ENCODE data around the gene MYO16. TPM values are rescaled to one million over a fixed set of nuclear protein-coding genes. Genes with fewer than 3 reads are reported as not detected.

The MYO16 gene
- polyA plus RNA-seq, 2 of the 4 experiments (the other 2 are of a cell fraction) = 0.03 to 0.06 TPM

- FAIRE-seq (no peak), ATAC-seq (no peak), DNase-seq (ENCODE audit: low read depth in 1 of 2, low spot score in 1 of 2) (no peak)
- H3K4me2 ChIP-seq = no peak overlapping the region
- no peak overlapping the region for H3K27ac ChIP-seq
- ChIA-PET POLR2A (no interaction called here), CTCF (interaction anchor here (1.2 to 1.9 kb wide), 2 partner anchors 9 to 176 kb away, joined by 3 to 4 read pairs; no protein-coding TSS in a partner anchor)
- WGBS (ENCODE audit: missing lambda C conversion rate) = 80% methylated on average over 14 of the region's 14 CpGs
- H3K9me3 ChIP-seq = no peaks in the 10 kb centered on the region; the same call in 2 of the 3 replicates
- no peak for TF ChIP-seq BHLHE40 (IDR thresholded peaks at IDR 0.05; ENCODE audit: low read depth, low read length)
- TF ChIP-seq POLR2A (IDR thresholded peaks at IDR 0.05; ENCODE audit: low read length) = no peak
- no peak for TF ChIP-seq HDAC2 (IDR thresholded peaks at IDR 0.05)
- TF ChIP-seq CBX2 (IDR thresholded peaks at IDR 0.05; ENCODE audit: borderline replicate concordance, low read depth) = no peak
- TF ChIP-seq ESRRA (IDR thresholded peaks at IDR 0.05; ENCODE audit: borderline replicate concordance, low read length) = no peak
- no peak for TF ChIP-seq NFE2L2 (conservative IDR thresholded peaks at IDR 0.05; ENCODE audit: low read length)
- TF ChIP-seq FOSB (CRISPR knock-in tag; IDR thresholded peaks at IDR 0.05) = no peak
- TF ChIP-seq BCL3 (IDR thresholded peaks at IDR 0.05) = no peak
- TF ChIP-seq E2F6 (IDR thresholded peaks at IDR 0.05; ENCODE audit: borderline replicate concordance, low read depth) = no peak
- TF ChIP-seq MYC (IDR thresholded peaks at IDR 0.05; ENCODE audit: borderline replicate concordance, low read length) = no peak
- no peak for TF ChIP-seq TP53 (CRISPR knock-in tag; IDR thresholded peaks at IDR 0.05)
- no peak for TF ChIP-seq KDM5A (IDR thresholded peaks at IDR 0.05)
- TF ChIP-seq MAZ (IDR thresholded peaks at IDR 0.05; ENCODE audit: borderline replicate concordance, low read depth, low read length) = no peak
- TF ChIP-seq KDM1A (IDR thresholded peaks at IDR 0.05; ENCODE audit: low read depth) = no peak
- TF ChIP-seq FOXS1 (CRISPR knock-in tag; IDR thresholded peaks at IDR 0.05) = no peak
- no peak for TF ChIP-seq EHF (CRISPR knock-in tag; IDR thresholded peaks at IDR 0.05)
- TF ChIP-seq CEBPB (IDR thresholded peaks at IDR 0.05) = no peak
- no peak overlapping the region for H3K4me3 ChIP-seq
- no peaks in the 10 kb centered on the region for H3K4me1 ChIP-seq
Observed at GRCh38 chr13:108787700-108788414, 158.4 kb downstream of the MYO16 start.

- H3K4me1 ChIP-seq = no peaks in the 10 kb centered on the region
- CTCF ChIA-PET = no interaction called here
- FAIRE-seq = no peak
- no peak overlapping the region for H3K27ac ChIP-seq
- WGBS (ENCODE audit: missing lambda C conversion rate) = 80% methylated on average over 2 of the region's 2 CpGs
- no peak for TF ChIP-seq NFE2L2 (conservative IDR thresholded peaks at IDR 0.05; ENCODE audit: low read length)
- no peak for TF ChIP-seq ELK1 (IDR thresholded peaks at IDR 0.05; ENCODE audit: low read depth, low read length)
- TF ChIP-seq SMC3 (IDR thresholded peaks at IDR 0.05) = no peak
- TF ChIP-seq EHMT2 (IDR thresholded peaks at IDR 0.05; ENCODE audit: low read depth) = no peak
- TF ChIP-seq MAFK (IDR thresholded peaks at IDR 0.05; ENCODE audit: partially characterized antibody) = peak; percentile 46
- no peak for TF ChIP-seq KDM5A (IDR thresholded peaks at IDR 0.05)
- no peak for TF ChIP-seq CBX8 (IDR thresholded peaks at IDR 0.05)
- TF ChIP-seq RARB (CRISPR knock-in tag; IDR thresholded peaks at IDR 0.05) = no peak
- no peak overlapping the region for H3K4me2 ChIP-seq
- POLR2A ChIA-PET = no interaction called here
- H3K4me3 ChIP-seq = no peak overlapping the region
- H3K9me3 ChIP-seq = no peaks in the 10 kb centered on the region
- no peak for ATAC-seq
- no peak for DNase-seq (ENCODE audit: low read depth in 1 of 2, low spot score in 1 of 2)
Observed at GRCh38 chr13:108789476-108789875, 160.1 kb downstream of the MYO16 start.

GRCh38 chr13:108795841-108796240 is 166.4 kb downstream of the MYO16 start:
- H3K9me3 ChIP-seq = no peaks in the 10 kb centered on the region
- H3K4me2 ChIP-seq = no peak overlapping the region
- no peak for ATAC-seq
- H3K27ac ChIP-seq = no peak overlapping the region
- no peaks in the 10 kb centered on the region for H3K4me1 ChIP-seq
- 56% methylated on average over 4 of the region's 4 CpGs for WGBS (ENCODE audit: missing lambda C conversion rate)
- ChIA-PET CTCF (interaction anchor here (1.2 kb wide), 1 partner anchor 9 kb away, joined by 3 read pairs; no protein-coding TSS in a partner anchor), POLR2A (no interaction called here)
- H3K4me3 ChIP-seq = no peak overlapping the region
- DNase-seq (ENCODE audit: low read depth in 1 of 2, low spot score in 1 of 2) = no peak
- no peak for TF ChIP-seq POLR2A (IDR thresholded peaks at IDR 0.05; ENCODE audit: low read length)
- no peak for TF ChIP-seq FOSB (CRISPR knock-in tag; IDR thresholded peaks at IDR 0.05)
- no peak for FAIRE-seq
